NCI-H2196 treated with DMSO at 0.1 percent for 48 hours (cell line): ENCODE measurements around the gene RFLNA.
"Not testable (repeated sequence)": the region's sequence is repeated elsewhere in the genome, so short reads cannot be mapped to it uniquely, and the experiment has no call there.

ENCODE experiments used
- DNase-seq: peaks from one replicate; lab custom pipeline; 2025; ENCODE audit not compliant: unreplicated experiment; lab: John Stamatoyannopoulos, UW

Gene RFLNA

DNA sequence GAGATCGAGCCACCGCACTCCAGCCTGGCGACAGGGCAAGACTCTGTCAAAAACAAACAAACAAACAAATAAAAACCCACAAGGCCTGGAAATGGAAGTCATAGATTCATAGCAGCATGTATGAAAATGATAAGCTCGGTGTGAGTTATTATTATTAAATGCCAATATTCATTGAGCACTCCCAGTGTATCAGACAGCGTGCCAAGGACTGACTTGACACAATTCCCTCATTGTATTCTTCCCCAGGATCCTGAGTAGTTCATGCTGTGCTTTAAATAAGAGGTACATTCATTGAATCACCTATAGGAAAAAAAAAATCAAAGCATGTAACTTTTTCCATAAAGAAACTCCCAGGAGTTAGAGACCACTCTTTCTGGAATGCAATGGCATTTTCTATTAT, 12.6 kb upstream of the RFLNA start:
- DNase-seq: no peak

DNA sequence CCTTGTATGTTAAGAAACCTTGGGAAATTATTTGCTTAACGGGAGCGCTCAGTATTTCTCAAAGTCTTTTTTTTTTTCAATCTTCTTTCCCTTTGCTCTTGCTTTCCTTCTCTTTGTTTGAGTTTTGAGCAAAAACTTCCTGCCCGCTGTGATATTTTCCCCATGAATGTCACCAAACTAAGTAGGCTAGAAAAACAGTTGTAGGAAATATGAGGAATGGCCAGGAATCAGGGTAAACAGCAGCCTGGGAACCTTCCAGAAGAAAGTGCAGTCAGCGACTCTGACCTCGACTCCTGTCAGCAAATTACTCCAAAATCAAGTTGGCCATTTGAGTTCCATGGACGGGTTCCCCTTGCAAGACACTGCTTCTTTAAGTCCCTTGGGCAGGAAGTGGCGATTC, 11.6 kb upstream of the RFLNA start:
- no peak for DNase-seq

DNA sequence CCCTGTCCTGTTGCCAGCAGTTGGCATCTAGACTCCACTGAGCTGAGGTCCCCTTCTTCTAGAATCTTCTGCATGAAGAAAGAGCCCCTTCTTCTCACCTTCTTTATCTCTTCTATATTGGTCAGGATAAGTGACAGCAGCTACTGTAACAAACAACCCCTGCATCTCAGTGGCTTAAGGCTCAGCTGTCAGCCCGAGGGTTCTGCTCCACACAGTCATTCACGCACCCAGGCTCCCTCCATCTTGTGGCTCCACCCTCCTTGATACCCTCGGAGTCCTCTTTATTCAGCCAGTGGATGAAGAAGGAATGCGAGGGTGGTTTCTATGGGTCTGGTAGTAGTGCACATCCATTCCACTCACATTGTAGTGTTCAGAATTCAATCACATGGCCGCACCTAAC, 10.5 kb upstream of the RFLNA start:
- DNase-seq: no peak

DNA sequence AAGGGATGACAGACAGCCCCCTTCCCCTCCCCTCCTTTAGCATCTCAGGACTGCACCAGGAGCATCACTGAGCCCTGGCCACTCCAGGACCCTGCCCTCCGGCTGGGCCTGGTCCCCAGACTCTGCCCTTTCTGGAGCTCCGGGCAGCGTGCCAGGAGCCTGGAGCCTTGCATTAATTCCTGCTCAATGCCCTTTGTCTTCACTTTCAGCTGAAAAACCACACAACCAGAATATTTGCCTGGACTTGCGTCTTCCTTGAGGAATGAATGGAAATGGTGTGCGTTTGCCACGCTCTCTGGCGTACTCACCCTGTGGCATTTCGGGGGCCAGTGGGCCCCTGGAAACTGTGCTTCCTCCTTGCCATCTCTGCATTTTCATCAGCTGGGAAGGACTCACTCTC, 8.5 kb upstream of the RFLNA start:
- no peak for DNase-seq

DNA sequence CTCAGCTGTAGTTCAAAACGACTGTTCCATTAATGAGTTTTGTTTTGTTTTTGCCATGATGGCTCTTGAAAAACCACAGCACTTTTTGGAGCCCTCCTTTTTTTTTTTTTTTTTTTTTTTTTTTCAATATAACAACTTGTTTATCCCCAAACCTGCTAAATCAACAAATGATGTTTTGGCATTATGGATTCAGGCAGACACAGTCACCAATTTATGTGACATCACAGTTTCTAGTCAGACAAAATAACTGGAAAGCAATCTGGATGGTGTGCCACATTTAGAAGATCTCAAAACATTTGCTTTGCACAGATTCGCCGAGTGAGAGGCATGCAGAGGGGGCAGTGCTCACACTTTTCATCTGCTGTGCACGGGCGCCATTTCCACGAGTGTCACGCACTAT, 7.9 kb upstream of the RFLNA start:
- DNase-seq: no peak

DNA sequence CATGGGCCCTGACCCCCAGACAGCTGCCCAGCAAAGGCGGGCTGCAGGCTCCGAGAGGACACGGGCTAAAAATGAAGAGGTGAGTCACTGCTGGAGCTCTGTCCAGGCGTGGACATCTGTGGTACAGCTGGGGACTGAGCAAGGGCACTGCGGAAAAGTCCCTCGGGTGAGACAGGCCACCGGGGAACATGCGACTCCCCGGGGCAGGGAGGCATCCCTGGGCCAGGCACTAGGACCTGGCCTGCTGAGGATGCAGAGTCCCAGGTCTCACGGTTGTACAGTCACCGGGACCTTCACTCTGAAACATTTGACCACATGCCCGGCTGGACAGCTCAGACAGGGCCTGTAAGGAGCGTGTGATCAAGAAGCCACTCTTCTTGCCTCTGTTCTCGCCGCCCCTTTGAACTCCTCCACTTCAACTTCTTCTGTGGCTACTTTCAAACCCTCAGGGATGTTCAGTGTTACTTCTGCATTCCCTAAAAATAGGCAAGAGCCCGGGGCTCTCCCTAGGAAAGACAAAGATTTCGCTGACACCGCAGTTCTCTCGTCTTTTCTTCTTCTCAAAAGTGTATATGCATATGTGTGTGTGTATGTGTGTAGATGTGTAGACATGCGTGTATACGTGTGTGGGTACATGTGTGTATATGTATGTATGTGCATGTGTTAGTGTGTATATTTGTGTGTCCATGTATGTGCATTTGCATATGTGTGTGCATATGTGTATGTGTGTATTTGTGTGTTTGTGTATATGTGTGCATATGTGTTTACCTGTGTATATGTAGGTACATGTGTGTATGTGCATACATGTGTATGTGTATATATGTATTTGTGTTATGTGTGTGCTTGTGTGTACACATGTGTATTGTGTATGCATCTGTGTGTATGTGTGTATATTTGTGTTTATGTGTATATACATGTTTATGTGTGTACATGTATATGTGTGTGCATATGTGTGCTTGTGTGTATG, 5.0 kb upstream of the RFLNA start:
- DNase-seq: no peak

DNA sequence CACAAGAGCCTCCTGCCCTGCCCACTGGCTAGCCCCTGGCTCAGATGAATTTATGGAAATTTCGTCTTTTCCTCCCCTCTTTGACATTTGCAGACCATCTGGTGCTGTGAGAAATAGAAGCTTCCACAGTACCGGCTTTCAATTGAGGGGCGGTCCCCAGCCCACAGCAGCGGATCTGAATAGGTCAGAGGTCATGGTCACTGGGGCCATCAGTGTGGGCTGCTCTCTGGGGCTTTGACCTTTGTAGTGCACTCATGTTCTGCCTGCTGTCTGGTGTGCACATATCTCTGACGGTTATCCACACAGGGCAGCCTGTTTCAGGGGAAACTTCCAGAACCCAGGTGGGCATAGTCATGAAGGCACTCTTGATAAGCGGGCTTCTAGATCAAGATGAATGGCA, 2.5 kb upstream of the RFLNA start:
- DNase-seq: no peak

DNA sequence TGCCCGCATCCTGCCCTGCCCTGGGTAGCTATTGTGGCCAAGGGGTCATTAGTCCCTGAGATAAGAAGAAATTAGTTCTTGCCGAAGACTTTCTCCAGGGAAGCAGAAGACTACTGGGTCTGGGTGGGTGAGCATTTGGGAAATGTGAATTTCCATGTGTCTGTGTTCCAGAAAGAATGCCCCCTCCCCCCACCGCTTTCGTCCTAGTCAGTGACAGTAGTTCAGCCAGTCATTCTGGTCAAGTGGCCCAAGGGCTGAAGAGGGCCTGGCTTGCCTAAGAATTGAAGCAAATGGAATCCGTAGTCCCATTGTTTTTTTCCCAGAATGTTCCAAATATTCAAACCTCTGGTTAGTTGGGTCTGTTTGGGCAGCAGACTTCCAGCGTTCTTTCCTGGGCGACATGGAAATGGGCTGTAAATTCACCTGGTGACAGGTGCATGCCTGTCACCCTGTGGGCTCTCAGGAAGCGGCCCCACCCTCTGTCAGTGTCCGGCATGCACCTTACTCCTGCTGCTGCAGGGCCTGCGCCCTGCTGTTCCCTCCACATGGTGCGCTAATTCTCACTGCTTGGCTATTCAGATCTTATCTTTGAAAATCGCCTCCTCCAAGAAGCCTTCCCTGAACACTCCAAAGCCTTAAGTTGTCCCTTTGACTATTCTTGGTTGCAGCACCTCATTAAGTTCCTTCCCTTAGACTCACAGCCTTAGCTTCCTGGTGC, 1.4 kb upstream of the RFLNA start:
- DNase-seq: no peak

DNA sequence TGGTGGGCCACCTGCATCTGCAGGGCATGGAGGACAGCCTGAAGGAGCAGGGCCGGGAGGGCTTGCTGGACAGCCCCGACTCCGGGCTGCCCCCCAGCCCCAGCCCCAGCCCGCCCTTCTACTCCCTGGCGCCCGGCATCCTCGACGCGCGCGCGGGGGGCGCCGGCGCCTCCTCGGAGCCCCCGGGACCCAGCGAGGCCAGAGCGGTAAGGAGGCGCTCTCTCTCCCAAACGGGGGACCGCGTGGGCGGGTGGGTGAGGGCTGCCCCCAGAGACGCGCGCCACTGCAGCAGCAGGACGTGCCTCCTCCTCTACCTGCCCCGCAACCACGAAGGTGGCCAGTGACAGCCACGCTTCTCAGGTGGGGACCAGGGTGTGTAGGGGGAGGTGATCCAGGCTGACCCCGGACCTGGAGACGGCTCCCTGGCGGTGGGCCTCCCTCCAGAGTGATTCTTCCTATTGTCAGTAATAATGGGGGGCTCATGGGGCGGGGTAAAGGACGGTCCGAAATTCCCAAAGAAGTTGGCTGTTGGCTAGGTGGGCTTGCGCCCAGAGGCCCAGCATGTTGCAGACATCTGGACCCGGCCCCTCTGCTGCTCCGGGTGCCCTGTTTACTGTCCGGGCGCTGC, 652 bp downstream of the RFLNA start:
- DNase-seq: no peak

DNA sequence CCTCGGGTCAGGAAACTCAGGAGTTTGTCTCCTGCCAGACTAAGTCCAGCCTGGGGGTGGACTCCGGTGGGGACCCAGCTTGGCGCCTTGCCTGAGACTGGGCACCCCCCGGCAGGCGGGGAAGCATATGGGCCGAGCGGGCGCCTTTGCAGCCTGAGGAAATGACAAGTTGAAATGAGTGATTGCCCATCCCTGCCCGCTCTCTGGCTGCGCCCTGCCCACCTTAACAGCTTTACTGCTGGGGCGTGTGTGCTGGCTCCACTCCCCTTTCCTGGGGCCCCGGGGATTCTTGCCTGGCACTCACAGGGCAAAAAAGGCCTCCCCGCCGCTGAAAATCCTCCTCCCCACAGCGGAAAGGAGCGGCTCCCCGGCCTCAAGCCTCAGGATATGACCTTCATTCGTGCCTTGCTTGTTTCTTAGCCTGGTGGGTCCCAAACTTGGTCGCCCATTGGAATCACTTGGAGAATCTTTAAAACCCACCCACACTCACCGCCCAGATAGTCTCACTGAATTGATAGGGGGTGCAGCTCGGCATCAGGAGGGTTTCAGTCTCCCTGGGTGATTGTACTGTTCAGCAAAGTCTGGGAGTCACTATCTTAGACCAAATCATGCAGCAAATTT, 1.5 kb downstream of the RFLNA start:
- DNase-seq: no peak

DNA sequence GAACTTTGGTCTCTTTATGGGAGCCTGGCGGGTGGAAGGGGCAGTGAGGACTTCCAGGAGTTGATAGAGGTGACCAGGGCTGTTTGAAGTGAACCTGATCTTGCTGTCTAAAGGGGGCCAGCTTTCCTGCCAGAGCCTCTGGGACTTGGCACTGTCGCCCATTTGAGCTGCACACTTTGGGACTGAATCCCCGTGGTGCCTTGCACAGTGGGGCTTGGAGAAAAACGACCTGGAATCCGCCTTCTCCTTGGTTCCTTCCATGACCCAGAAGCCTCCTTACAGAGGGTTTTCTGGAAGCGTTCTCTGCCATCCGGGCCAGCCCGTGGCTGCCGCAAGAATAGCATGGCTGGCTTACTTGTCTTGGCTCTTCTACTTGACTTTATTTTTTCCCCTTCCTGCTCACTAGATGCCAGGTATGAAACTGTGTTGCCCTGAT, 2.0 kb downstream of the RFLNA start:
- DNase-seq: no peak

DNA sequence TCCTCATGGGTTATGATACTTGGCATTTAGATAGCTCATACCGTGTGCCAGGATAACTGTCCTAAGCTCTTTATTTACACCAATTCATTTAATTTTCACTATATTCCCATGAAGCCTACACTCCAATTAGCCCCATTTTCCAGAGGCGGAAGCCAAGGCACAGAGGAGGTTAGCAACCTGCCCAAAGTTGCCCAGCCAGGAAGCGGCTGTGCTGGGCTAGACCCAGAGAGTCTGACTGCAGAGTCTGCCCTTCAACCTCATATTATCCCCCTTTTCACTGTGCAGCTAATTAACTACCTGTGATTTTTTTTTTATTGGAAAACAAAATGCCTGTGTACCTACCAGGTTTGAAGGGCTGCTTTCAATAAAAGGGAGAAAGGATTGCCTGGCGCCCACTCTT, 2.5 kb downstream of the RFLNA start:
- no peak for DNase-seq

DNA sequence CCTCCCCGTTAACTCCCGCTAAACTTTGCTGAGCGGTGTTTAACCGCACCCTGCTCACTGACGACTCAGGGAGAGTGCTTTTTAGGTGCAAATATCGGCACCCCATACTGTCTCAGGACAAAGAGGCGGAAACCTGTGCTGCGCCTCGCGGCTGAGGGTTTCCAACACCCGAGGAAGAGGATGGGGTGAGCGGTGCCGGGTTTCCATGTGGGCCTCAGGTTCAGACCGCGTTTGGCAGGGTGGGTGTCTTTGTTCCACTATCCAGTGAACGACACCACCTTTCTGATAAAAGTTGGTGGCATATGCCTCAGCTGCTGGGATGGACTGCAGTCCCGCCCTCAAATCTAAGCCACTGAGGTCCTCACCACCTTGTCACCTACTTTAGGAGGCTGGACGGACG, 3.0 kb downstream of the RFLNA start:
- no peak for DNase-seq

DNA sequence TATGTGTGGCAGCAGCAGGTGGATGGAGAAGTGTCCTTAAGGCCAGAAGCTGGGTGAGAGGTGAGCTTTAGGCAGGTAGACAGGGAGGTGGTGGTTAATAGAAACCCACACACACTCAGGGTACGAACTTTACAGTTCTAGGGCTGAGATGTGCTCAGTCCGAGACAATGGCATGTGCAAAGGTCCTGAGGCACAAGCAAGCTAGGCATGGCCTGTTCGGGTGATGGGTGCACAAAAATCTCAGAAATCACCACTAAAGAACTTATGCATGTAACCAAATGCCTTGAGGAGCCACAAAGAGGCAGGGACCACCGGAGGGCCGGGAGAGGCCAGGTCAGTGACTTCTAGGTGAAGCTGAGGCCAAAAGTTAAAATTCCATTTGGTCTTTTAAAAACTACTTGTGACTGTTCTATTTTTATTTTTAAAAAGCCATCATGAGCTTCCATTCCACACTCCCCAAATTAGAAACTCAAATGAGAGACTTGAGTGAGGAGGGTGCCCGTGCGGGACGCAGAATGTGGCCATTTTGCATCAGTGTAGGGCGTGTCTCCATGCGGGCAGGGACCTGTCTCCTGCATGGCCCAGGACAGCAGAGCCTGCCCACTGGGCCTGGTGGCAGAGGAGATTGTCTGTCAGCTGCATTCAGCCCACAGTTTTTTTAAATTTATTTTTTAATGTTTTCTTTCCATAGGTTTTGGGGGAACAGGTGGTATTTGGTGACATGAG, 4.0 kb downstream of the RFLNA start:
- no peak for DNase-seq

DNA sequence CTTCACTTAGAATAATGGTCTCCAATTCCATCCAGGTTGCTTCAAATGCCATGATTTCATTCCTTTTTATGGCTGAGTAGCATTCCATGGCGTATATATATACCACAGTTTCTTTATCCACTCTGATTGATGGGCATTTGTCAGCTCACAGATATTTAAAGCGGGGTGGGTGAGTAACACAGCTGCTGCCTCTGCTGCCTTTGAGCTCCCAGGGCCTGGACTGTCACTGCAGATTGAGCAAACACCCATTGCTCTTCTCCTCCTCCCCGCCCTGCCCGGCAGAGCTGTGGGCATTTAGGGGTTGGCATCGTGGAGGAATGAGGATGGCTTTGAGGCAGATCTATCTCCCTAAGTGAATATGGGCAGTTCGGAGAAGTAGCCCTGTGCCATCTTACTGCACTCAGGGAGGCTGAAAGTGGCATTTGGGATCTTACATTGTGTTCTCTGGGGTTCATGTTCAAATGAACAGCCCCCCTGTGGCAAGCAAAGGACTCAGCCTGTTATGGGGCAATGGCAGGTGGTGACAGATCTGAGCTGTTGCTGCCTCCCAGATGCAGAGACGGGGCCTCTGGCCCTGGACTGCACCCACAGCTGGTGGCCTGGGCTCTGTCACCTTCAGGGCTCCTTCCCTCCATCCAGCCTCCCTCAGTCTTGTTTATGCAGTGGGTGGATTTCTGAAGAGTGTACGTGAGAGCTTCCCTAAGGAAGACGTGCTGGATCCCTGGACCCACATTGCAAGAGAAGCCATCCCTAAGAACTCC, 4.9 kb downstream of the RFLNA start:
- no peak for DNase-seq

DNA sequence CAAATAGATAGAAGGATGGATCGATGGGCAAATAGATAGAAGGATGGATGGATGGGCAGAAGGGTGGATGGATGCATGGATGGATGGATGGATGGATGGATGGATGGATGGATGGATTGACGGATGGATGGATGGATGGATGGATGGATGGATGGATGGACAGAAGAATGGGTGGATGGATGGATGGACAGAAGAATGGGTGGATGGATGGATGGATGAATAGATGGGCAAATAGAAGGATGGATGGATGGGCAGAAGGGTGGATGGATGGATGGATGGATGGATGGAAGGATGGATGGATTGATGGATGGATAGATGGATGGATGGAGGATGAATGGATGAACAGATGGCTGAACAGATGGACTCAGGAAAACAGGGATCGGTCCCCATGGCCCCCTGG, 5.8 kb downstream of the RFLNA start:
- not testable (repeated sequence) for DNase-seq

DNA sequence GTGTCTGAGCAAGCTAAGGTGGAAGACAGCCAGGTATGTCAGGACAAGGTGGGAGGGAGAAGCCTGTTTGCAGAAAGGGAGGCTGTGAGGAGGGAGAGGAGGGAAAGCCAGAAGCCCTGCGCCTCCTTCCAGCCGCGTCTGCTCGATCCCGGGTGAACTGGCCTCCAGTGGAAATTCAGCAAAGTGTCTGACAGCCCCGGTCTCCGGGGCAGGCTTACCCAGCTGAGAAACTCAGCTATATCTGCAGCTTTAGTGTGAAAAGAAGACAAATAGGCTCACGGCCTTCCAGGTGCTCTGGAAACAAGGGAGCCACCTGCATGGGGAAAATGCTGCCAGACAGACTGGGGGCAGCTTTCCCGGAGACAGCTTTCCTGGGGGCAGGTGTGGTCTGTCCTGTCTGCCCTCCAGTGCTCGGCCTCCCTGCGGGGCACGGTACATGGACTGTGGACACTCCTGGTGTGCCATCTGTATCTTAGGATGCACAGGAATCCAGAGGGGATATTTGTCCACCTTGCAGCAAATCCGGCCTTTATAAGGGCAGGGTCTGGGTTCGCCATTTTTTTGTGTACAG, 6.3 kb downstream of the RFLNA start:
- DNase-seq: no peak

DNA sequence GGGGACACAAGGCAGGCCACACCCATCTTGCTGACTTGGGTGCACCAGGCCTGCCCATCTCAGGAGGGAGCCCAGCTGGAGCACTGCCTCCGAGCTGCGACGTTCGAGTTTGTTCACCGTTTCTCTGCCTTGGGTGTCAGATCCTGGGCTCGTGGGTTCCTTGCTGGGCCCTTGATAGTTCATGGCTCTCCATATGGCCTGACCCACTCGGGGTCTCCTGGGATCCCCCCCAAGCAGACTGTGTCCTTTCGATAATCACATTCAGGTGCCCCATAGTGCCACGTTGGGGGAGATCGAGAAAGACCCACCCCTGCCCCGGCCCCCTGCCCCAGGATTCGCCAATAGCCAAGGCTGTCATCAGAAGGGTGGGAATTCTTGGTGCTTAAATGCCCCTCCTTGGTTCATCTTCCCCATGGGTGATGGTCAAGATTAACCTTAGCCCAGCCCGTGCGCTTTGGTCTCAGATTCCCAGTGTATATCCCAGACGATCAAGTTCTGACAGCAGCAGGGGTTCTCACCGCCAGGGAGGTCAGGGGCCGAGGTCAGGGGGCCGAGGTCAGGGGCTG, 7.4 kb downstream of the RFLNA start:
- DNase-seq: no peak

DNA sequence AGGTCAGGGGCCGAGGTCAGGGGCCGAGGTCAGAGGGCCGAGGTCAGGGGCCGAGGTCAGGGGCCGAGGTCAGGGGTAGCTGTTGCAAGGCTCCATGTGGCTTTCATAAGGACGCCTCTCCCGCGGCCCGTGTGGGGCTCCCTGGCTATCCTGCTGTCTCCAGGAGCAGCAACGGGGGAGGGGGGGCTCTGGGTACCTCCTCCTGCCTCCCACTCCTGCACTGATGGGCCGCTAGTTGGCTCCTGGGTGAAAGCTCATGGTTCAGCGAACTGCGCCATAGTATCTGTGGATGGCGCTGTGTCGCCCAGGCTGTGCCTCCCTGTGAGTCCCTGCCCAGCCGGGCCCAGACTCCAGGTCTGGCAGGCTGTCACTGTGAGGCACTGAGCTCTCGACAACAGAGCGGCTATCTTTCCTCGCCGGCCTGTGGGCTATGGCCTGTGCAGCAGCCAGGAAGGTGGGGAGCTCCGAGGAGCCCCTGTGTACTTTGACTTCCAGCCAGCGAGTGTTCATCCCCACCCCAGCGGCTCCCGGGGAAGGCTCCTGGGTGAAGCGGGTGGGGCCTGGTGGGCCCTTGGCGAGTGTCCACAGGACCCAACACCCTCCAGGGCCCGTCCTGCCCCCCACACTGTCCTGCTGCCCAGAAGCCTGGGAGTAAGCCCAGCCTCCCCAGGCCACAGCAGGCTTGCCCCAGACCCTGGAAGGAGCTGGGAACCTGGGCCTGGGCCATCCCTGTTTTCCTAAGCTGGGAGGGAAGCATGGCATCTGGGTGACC, 8.1 kb downstream of the RFLNA start:
- no peak for DNase-seq
